IPS-15b (cell line): Measurements from ENCODE around the gene CCSAP.

Experiments used
- H3K27me3 ChIP-seq: one replicate; pipeline ENCODE4 v1.6.1; 2013; ENCODE audit warnings: low read length; ENCODE audit not compliant: control insufficient read depth, insufficient read depth
- H3K36me3 ChIP-seq: one replicate; pipeline ENCODE4 v1.6.1; 2013; ENCODE audit warnings: low read length; ENCODE audit not compliant: control insufficient read depth, insufficient read depth
- H3K4me1 ChIP-seq: one replicate; pipeline ENCODE4 v1.6.1; 2013; ENCODE audit warnings: mild to moderate bottlenecking, low read length; ENCODE audit not compliant: control insufficient read depth, insufficient read depth
- H3K4me3 ChIP-seq: one replicate; pipeline ENCODE4 v1.5.1; 2013; ENCODE audit warnings: low read depth, low read length
- H3K9ac ChIP-seq: one replicate; pipeline ENCODE4 v1.6.1; 2013; ENCODE audit warnings: low read depth, mild to moderate bottlenecking, low read length
- H3K9me3 ChIP-seq: one replicate; pipeline ENCODE4 v1.6.1; 2013; ENCODE audit warnings: mild to moderate bottlenecking, low read length; ENCODE audit not compliant: control insufficient read depth, insufficient read depth

Gene CCSAP, protein sequence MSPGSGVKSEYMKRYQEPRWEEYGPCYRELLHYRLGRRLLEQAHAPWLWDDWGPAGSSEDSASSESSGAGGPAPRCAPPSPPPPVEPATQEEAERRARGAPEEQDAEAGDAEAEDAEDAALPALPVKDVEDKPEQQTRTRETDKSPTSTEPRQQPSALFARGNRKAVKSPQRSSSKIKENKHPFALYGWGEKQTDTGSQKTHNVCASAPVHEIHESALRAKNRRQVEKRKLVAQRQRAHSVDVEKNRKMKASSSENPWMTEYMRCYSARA

DNA sequence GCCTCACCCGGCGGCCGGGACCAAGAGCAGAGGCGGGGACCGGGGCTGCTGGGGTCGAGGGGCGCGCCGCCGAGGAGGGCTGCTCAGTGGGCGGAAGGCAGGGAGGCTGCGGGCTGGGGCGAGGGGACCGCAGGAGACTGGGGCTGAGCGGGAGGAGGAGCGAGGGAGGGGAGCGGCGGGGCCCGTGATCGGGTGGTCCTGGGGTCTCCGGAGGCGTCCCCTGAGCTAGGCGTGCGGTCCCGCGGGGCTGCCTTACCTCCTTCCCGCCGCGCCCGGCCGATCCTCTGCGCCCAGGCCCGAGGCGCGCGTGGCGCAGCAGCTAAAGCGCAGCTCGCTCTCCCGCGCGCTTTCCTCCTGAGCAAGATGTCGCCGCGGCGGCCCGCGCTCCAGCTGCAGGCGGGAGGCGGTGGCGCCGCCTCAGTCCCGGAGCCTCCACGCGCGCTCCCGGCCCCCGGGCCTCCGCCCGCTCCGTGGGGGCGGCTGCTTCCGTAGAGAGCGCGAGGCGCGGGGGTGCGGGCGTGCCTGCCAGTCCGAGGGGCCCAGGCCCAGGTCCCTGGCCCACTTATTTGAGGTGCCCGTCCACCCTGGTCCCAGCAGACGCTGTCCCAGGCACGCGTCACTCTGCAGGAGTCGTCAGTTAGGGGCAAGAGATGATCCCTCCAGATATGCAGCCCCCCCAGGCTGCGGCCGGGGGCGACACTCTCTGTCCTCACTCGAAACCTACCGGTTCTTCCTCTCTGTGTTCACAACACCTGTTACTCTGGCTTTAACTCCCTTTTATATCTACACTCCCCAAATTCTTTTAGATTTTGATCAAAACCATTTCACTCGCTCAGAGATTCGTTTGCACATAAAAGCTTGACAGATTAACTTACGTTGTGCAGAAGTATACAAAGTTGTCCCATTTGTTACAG is at the start of gene CCSAP:
Gene CCSAP, minus strand, starts transcription at position 392 of the 914 bp plus-strand sequence. CDS start 582 bp downstream, outside the sequence.
- peaks cover 4% of the 10 kb centered on the region for H3K4me1 ChIP-seq
- H3K4me3 ChIP-seq = peak within 1 kb of the TSS; percentile 63
- no peaks in the 10 kb centered on the region for H3K9me3 ChIP-seq
- no peak within 1 kb of the TSS for H3K9ac ChIP-seq
- H3K27me3 ChIP-seq = peaks cover 13% of the 10 kb centered on the region
- no peaks in the 10 kb centered on the region for H3K36me3 ChIP-seq

DNA sequence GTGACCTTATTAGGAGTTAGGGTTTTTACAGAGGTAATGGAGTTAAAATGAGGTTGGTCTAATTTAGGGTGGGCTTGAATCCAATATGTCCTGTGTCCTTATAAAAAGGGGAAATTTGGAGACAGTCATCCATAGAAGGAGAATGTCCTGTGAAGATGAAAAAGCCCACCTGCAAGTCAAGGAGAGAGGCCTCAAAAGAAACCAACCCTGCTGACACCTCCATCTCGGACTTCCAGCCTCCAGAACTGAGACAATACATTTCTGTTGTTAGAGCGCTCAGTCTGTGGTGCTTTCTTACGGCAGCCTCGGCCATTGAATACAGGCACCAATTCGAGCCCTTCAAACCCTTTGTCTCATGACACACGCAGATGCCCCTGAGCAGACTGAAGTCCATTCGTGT is 47.3 kb upstream of the CCSAP start:
- H3K9me3 ChIP-seq = no peaks in the 10 kb centered on the region

DNA sequence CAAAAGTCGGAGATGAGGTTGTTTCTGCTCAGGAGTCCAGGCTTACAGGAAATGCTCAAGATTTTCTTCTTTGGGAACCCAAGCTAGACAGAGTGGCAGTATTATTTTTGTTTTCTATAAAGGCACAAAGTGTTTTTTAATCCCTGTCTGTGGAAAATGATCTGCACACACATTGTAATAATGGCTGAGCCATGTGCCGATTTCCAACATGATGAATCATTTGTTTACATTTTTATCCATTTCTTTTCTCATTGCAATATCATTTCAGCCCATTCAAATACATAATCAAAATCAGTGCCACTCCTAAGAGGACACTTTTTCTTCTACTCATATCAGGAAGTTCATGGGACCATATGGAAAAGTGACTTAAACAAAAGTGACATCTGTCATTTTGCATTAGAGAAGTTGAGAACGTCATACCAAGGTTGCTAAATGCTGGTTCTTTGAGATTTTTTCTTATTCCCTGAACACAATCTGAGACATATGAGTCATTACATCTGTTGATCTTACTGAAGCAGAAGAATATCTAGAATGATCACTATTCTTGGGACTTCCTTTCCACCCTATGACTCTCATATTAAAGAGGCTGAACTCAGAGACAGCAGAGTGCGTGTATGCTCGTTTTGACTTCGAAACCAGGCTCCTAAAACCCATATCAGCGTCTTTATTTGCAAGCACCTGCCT is 46.2 kb upstream of the CCSAP start:
- Histone ChIP-seq H3K36me3 (no peaks in the 10 kb centered on the region), H3K9ac (no peak overlapping the region), H3K4me1 (no peaks in the 10 kb centered on the region), H3K4me3 (no peak overlapping the region), H3K9me3 (no peaks in the 10 kb centered on the region), H3K27me3 (no peaks in the 10 kb centered on the region)

More for the DNA sequence above, 47.3 kb upstream of the CCSAP start:
- no peak overlapping the region for H3K4me3 ChIP-seq
- no peak overlapping the region for H3K9ac ChIP-seq
- H3K36me3 ChIP-seq = no peaks in the 10 kb centered on the region
- no peaks in the 10 kb centered on the region for H3K4me1 ChIP-seq
- no peaks in the 10 kb centered on the region for H3K27me3 ChIP-seq

DNA sequence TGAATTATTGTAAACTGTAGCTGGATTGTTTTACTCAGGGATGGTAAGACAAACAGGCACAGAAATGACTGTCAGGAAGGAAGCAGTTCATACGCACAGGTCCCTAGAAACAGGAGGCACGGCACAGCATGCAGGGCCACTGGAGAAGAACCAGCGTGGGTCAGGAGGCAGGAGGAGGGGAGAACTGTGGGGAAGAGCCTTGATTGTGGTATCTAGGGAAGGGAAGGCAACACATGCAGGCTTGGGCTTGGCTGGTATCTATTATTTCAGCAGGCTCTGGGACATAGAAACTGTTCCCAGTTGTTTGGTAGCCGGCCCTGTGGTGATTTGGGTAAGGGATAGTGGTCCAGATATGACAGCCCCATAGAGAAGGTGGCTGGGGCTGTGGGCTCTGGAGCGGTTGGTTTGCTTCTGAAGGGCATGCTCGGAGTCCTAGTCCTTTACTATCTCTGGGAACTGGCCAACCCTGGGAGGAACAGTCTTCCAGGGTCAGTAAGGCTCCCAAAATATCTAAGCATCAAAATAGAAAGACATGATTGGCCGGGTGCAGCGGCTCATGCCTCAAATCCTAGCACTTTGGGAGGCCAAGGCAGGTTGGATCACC is 43.1 kb upstream of the CCSAP start:
- Histone ChIP-seq H3K9me3 (no peaks in the 10 kb centered on the region), H3K27me3 (no peaks in the 10 kb centered on the region), H3K9ac (no peak overlapping the region), H3K4me1 (peaks cover 3% of the 10 kb centered on the region), H3K4me3 (no peak overlapping the region), H3K36me3 (no peaks in the 10 kb centered on the region)

DNA sequence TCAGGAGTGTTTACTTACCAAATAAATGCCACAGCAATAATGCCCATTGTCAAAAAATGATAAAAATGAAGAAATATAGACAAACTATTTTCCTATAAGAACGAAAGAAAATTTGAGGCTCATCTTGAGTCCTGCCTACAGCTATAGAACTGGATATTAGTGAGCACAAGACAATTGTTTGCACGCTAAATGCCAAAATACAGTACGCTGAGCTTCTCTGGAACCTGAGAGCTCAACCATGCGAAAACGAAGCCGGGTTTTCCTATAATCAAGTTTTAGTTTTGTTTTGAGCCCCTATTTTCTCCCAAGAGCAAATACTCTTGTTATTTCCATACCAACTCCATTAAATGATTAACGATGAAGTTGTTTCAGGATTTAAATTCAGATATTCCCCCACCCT is 42.0 kb upstream of the CCSAP start:
- H3K36me3 ChIP-seq = no peaks in the 10 kb centered on the region
- no peak overlapping the region for H3K4me3 ChIP-seq
- no peaks in the 10 kb centered on the region for H3K27me3 ChIP-seq
- H3K4me1 ChIP-seq = peaks cover 7% of the 10 kb centered on the region
- no peaks in the 10 kb centered on the region for H3K9me3 ChIP-seq
- no peak overlapping the region for H3K9ac ChIP-seq

DNA sequence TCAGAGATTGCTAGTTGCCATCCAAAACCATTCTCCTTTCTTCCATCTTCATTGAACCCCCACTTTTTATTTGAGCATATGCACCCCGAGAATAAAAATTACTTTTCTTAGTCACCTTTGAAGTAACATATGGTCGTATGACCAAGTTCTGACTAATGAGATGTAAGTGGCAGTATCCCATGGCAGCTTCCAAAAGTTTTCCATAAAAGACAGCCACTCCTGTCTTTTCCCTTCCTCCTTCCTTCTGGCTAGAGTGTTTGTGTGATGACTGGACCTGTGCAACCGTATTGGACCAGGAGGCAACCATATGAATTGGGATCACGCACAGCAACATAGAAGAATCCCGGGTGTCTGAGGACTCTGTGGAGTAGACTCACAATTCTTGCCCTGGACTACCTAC is 41.1 kb upstream of the CCSAP start:
- Histone ChIP-seq H3K27me3 (no peaks in the 10 kb centered on the region), H3K4me3 (no peak overlapping the region), H3K9ac (no peak overlapping the region), H3K4me1 (peaks cover 13% of the 10 kb centered on the region), H3K9me3 (no peaks in the 10 kb centered on the region), H3K36me3 (no peaks in the 10 kb centered on the region)

DNA sequence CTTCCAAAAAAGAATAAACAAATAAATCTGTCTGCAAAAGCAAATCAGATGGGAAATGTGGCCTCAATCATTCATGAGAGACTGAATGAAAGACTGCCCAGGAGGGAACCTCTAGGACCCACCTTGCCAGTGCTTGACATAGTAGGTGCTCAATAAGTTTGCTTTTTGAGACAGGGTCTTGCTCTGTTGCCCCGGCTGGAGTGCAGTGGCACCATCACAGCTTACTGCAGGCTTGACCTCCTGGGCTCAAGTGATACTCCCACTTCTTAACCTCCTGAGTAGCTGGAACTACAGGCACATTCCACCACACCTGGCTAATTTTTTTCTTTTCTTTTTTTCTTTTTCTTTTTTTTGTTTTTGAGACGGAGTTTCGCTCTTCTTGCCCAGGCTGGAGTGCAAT is 40.3 kb upstream of the CCSAP start:
- Histone ChIP-seq H3K4me1 (peaks cover 13% of the 10 kb centered on the region), H3K27me3 (no peaks in the 10 kb centered on the region), H3K9me3 (no peaks in the 10 kb centered on the region), H3K36me3 (no peaks in the 10 kb centered on the region), H3K4me3 (no peak overlapping the region), H3K9ac (no peak overlapping the region)

DNA sequence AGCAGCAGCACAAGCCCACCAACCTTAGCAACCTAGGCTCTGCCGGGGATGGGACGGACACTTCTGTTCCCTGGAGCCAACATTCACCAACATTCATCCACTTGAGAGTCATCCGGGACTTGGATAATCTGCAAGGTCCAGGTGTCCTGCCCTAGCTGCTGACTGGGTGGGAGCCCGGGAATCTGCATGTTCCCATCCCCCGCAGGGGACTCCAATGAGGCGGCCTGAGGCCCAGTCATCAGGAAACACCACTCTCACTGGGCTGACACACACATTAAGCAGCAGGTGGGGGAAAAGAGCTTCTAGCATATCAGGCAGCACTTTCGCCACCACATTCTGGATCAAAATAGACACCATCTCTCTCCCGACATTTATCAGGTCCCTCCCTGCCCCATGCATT is 38.4 kb upstream of the CCSAP start:
- peaks cover 13% of the 10 kb centered on the region for H3K4me1 ChIP-seq
- H3K36me3 ChIP-seq = no peaks in the 10 kb centered on the region
- H3K27me3 ChIP-seq = no peaks in the 10 kb centered on the region
- no peak overlapping the region for H3K9ac ChIP-seq
- H3K9me3 ChIP-seq = no peaks in the 10 kb centered on the region
- peak overlapping the region; percentile 13 for H3K4me3 ChIP-seq

DNA sequence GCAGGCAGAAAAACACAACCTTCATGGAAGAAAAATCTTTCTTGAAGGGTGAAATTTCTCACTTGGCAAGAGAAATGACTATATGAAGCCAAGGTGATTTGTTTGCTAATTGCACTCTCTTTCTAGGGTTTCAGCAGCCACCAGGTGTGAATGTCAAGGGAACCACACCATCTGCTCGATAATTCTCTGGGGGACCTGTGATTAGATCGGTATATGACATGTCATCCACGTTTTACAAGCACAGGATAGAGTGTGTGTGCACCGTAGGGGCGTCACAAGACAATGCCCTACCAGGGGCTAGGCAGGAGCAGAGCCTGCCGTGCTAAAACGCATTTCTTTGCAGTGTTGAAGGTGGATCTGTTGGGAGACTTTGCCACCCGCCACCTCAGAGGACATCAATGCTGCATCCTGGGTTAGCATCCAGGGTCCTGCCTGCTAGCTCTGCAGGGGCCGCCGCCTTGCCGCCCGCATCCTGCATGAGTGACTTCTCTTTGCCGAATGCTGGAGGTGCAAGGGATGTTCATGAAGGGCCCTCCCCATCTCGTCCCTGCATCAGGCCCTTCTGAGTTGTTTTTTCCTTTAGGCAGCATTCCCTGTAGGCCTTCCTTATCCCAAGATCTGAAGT is 37.8 kb upstream of the CCSAP start:
- Histone ChIP-seq H3K27me3 (no peaks in the 10 kb centered on the region), H3K4me3 (peak overlapping the region; percentile 13)

DNA sequence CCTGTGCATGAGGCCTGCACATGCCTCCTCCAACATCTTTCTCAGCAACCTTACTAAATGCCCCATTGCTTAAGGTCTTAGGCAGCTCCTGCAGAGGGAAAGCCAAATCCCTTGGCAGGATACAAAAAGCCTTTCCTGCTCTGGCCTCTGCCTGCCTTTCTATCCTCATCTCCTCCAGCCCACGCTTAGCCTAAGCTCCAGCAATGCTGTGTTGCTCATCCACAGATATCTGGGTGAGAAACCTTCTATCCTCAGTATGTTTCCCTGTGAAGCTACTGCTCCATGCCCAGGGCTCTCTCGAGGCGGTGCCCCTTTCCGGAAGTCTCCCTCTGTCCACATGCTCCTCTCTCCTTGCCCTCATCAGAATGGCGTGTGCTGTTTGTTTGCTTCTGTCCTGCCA is 37.0 kb upstream of the CCSAP start:
- Histone ChIP-seq H3K36me3 (no peaks in the 10 kb centered on the region), H3K9me3 (no peaks in the 10 kb centered on the region), H3K27me3 (no peaks in the 10 kb centered on the region), H3K4me1 (peaks cover 13% of the 10 kb centered on the region), H3K4me3 (no peak overlapping the region), H3K9ac (no peak overlapping the region)

More for the DNA sequence above, 37.8 kb upstream of the CCSAP start:
- Histone ChIP-seq H3K9ac (no peak overlapping the region), H3K36me3 (no peaks in the 10 kb centered on the region), H3K4me1 (peaks cover 13% of the 10 kb centered on the region), H3K9me3 (no peaks in the 10 kb centered on the region)
